H9 (cell line): ENCODE data around the gene PGA4. TPM values are rescaled to one million over a fixed set of nuclear protein-coding genes. Genes with fewer than 3 reads are reported as not detected.
"Not testable (repeated sequence)": the region's sequence is repeated elsewhere in the genome, so short reads cannot be mapped to it uniquely, and the experiment has no call there.

Experiments
- DNase-seq: peaks from one replicate; pipeline ENCODE4 v3.0.0-alpha.2; 2017
- H2AFZ ChIP-seq: one replicate; pipeline ENCODE4 v1.6.1; 2013; ENCODE audit warnings: mild to moderate bottlenecking, low read length, control low read depth, moderate library complexity
- H2AK5ac ChIP-seq: 2 replicates; pipeline ENCODE4 v1.6.1; 2013; ENCODE audit warnings: low read length, control low read depth, mixed read lengths; ENCODE audit not compliant: insufficient read length
- H2BK120ac ChIP-seq: one replicate; pipeline ENCODE4 v1.6.1; 2013; ENCODE audit warnings: low read depth, mild to moderate bottlenecking, low read length, control low read depth, inconsistent platforms; ENCODE audit not compliant: poor library complexity, severe bottlenecking
- H2BK12ac ChIP-seq: 2 replicates; pipeline ENCODE4 v1.6.1; 2013; ENCODE audit warnings: low read length, control low read depth, mixed read lengths, low read depth; ENCODE audit not compliant: insufficient read length
- H2BK15ac ChIP-seq: 2 replicates; pipeline ENCODE4 v1.6.1; 2013; ENCODE audit warnings: low read depth, low read length, control low read depth
- H2BK20ac ChIP-seq: one replicate; pipeline ENCODE4 v1.6.1; 2013; ENCODE audit warnings: low read depth, mild to moderate bottlenecking, low read length, control low read depth, inconsistent platforms; ENCODE audit not compliant: poor library complexity, severe bottlenecking
- H2BK5ac ChIP-seq: 2 replicates; pipeline ENCODE4 v1.6.1; 2013; ENCODE audit warnings: low read length, control low read depth, mixed read lengths; ENCODE audit not compliant: insufficient read length
- H3K14ac ChIP-seq: 2 replicates; pipeline ENCODE4 v1.6.1; 2013; ENCODE audit warnings: low read length, control low read depth; ENCODE audit not compliant: insufficient read depth
- H3K18ac ChIP-seq: 2 replicates; pipeline ENCODE4 v1.6.1; 2013; ENCODE audit warnings: low read depth, mild to moderate bottlenecking, mixed read lengths, low read length, control low read depth; ENCODE audit not compliant: insufficient read length
- H3K23ac ChIP-seq: 2 replicates; pipeline ENCODE4 v1.6.1; 2013; ENCODE audit warnings: low read length, control low read depth, mixed read lengths, low read depth; ENCODE audit not compliant: insufficient read length
- H3K23me2 ChIP-seq: 2 replicates; pipeline ENCODE4 v1.6.1; 2013; ENCODE audit warnings: low read depth, mild to moderate bottlenecking, mixed read lengths, low read length, control low read depth; ENCODE audit not compliant: insufficient read length, poor library complexity, severe bottlenecking
- H3K27ac ChIP-seq: 2 replicates; pipeline ENCODE4 v1.5.1; 2013; ENCODE audit warnings: low read length, control low read depth, mixed read lengths, low read depth; ENCODE audit not compliant: insufficient read length
- H3K27me3 ChIP-seq: 2 replicates; pipeline ENCODE4 v1.6.1; 2013; ENCODE audit warnings: low read length, control low read depth, inconsistent platforms; ENCODE audit not compliant: insufficient read depth
- H3K4ac ChIP-seq: 2 replicates; pipeline ENCODE4 v1.6.1; 2013; ENCODE audit warnings: low read depth, mild to moderate bottlenecking, control low read depth, inconsistent platforms, low read length, moderate library complexity
- H3K4me1 ChIP-seq: 2 replicates; pipeline ENCODE4 v1.6.1; 2013; ENCODE audit warnings: low read length, control low read depth, inconsistent platforms; ENCODE audit not compliant: insufficient read depth
- H3K4me2 ChIP-seq: 2 replicates; pipeline ENCODE4 v1.6.1; 2013; ENCODE audit warnings: low read length, control low read depth, mixed read lengths; ENCODE audit not compliant: insufficient read length, insufficient read depth
- H3K56ac ChIP-seq: 2 replicates; pipeline ENCODE4 v1.6.1; 2013; ENCODE audit warnings: low read depth, mild to moderate bottlenecking, mixed read lengths, low read length, control low read depth; ENCODE audit not compliant: insufficient read length
- H3K79me1 ChIP-seq: 2 replicates; pipeline ENCODE4 v1.6.1; 2013; ENCODE audit warnings: low read depth, mild to moderate bottlenecking, moderate library complexity, low read length, control low read depth, inconsistent platforms; ENCODE audit not compliant: insufficient read depth, poor library complexity, severe bottlenecking
- H3K79me2 ChIP-seq: 2 replicates; pipeline ENCODE4 v1.6.1; 2013; ENCODE audit warnings: low read length, control low read depth, inconsistent platforms; ENCODE audit not compliant: insufficient read depth
- H3K9ac ChIP-seq: 2 replicates; pipeline ENCODE4 v1.6.1; 2013; ENCODE audit warnings: low read length, control low read depth, mixed read lengths; ENCODE audit not compliant: insufficient read length; ENCODE audit errors: extremely low read depth
- H3K9me3 ChIP-seq: one replicate; pipeline ENCODE4 v1.6.1; 2013; ENCODE audit warnings: low read depth, low read length, inconsistent platforms; ENCODE audit not compliant: control insufficient read depth
- H3T11ph ChIP-seq: one replicate; pipeline ENCODE4 v1.6.1; 2013; ENCODE audit warnings: mild to moderate bottlenecking, low read length, control low read depth, inconsistent platforms
- H4K20me1 ChIP-seq: one replicate; pipeline ENCODE4 v1.6.1; 2013; ENCODE audit not compliant: control insufficient read depth, insufficient read length, insufficient read depth
- H4K5ac ChIP-seq: 2 replicates; pipeline ENCODE4 v1.6.1; 2013; ENCODE audit warnings: low read depth, mild to moderate bottlenecking, mixed read lengths, low read length, control low read depth; ENCODE audit not compliant: insufficient read length
- H4K8ac ChIP-seq: replicated peaks from 2 replicates; pipeline ENCODE4 v1.6.1; 2013; ENCODE audit warnings: low read length, control low read depth, mixed read lengths, low read depth; ENCODE audit not compliant: insufficient read length
- H4K91ac ChIP-seq: 2 replicates; pipeline ENCODE4 v1.6.1; 2013; ENCODE audit warnings: low read depth, mild to moderate bottlenecking, moderate library complexity, mixed read lengths, low read length, control low read depth; ENCODE audit not compliant: insufficient read length
- H3K27ac Mint-ChIP-seq, 3 experiments: 2 replicates in 2 of 3; 3 replicates in 1 of 3; pipeline ENCODE4 v1.8.0; 2020 to 2021; ENCODE audit warnings: mixed read lengths in 3 of 3, mild to moderate bottlenecking in 1 of 3, moderate library complexity in 1 of 3
- H3K27me3 Mint-ChIP-seq: 2 replicates; pipeline ENCODE4 v1.8.0; 2021; ENCODE audit warnings: low read depth, mild to moderate bottlenecking, moderate library complexity, mixed read lengths
- H3K36me3 Mint-ChIP-seq, 3 experiments: 2 replicates in 2 of 3; 3 replicates in 1 of 3; pipeline ENCODE4 v1.8.0; 2020 to 2021; ENCODE audit warnings: low read depth in 3 of 3, mixed read lengths in 3 of 3; ENCODE audit not compliant: insufficient read depth in 1 of 3
- H3K4me1 Mint-ChIP-seq, 2 experiments: 2 replicates each; pipeline ENCODE4 v1.8.0; 2020; ENCODE audit warnings: mixed read lengths in 2 of 2
- H3K4me3 Mint-ChIP-seq, 2 experiments: 2 replicates in 1 of 2; 3 replicates in 1 of 2; pipeline ENCODE4 v1.8.0; 2020 to 2021; ENCODE audit warnings: mild to moderate bottlenecking in 2 of 2, mixed read lengths in 2 of 2, moderate library complexity in 1 of 2
- H3K9me3 Mint-ChIP-seq, 2 experiments: 2 replicates in 1 of 2; 3 replicates in 1 of 2; pipeline ENCODE4 v1.8.0; 2020; ENCODE audit warnings: mild to moderate bottlenecking in 2 of 2, mixed read lengths in 2 of 2, moderate library complexity in 1 of 2
- WGBS: extraction: QIAGEN DNeasy Blood & Tissue Kit; methylation state at CpG from one replicate; pipeline ENCODE4 v1.1.7; 2013; ENCODE audit warnings: missing lambda C conversion rate, low lambda C conversion rate, mixed read lengths; ENCODE audit not compliant: insufficient read length; ENCODE audit errors: extremely low coverage; 5-methylcytosine and 5-hydroxymethylcytosine counted together
- total RNA-seq: library from RNA; stranded (reverse); gene quantifications from 2 replicates; pipeline ENCODE4 v1.2.1, GENCODE V29; 2021

Gene PGA4
- total RNA-seq, 1 experiment from 2014 or later = not detected

- H3K4me1 Mint-ChIP-seq, H3K27ac Mint-ChIP-seq, H3K9me3 Mint-ChIP-seq, H2BK15ac ChIP-seq, H3K18ac ChIP-seq, H3K4me2 ChIP-seq, H4K5ac ChIP-seq, H2BK12ac ChIP-seq, H3K79me1 ChIP-seq, H2BK5ac ChIP-seq, H3K4me3 Mint-ChIP-seq, H3K23ac ChIP-seq, H3K56ac ChIP-seq, H2BK120ac ChIP-seq, H3K23me2 ChIP-seq, H3K79me2 ChIP-seq, H3K27ac ChIP-seq, H3K9me3 ChIP-seq, H3K14ac ChIP-seq, H3K27me3 Mint-ChIP-seq, H3K4me1 ChIP-seq, H2AK5ac ChIP-seq, H2AFZ ChIP-seq, H3K36me3 Mint-ChIP-seq, H4K91ac ChIP-seq, H3T11ph ChIP-seq, H3K4ac ChIP-seq, H4K8ac ChIP-seq, H2BK20ac ChIP-seq, H4K20me1 ChIP-seq, DNase-seq, H3K27me3 ChIP-seq, H3K9ac ChIP-seq: not testable (repeated sequence)
- WGBS = no CpG with 5 or more reads among the region's 15 CpGs
These were observed 8.9 kb downstream of the PGA4 start for GRCh38 chr11:61231033-61231432.

GRCh38 chr11:61231585-61231984 is 9.4 kb downstream of the PGA4 start:
- H3K27ac ChIP-seq, H3K9me3 Mint-ChIP-seq, H3K4me2 ChIP-seq, H2AFZ ChIP-seq, H3K9ac ChIP-seq, H3K56ac ChIP-seq, H3K79me1 ChIP-seq, H3K14ac ChIP-seq, H3K27me3 Mint-ChIP-seq, H4K8ac ChIP-seq, H3T11ph ChIP-seq, H3K27ac Mint-ChIP-seq, H3K23me2 ChIP-seq, H3K9me3 ChIP-seq, H3K4ac ChIP-seq, H2BK5ac ChIP-seq, H2BK15ac ChIP-seq, H3K4me1 Mint-ChIP-seq, H4K91ac ChIP-seq, H3K23ac ChIP-seq, DNase-seq, H2BK12ac ChIP-seq, H4K5ac ChIP-seq, H3K4me1 ChIP-seq, H2BK120ac ChIP-seq, H3K27me3 ChIP-seq, H3K79me2 ChIP-seq, H3K4me3 Mint-ChIP-seq, H2AK5ac ChIP-seq, H4K20me1 ChIP-seq, H3K36me3 Mint-ChIP-seq, H2BK20ac ChIP-seq, H3K18ac ChIP-seq: not testable (repeated sequence)
- WGBS = no CpG with 5 or more reads among the region's 5 CpGs
